Dendritic cell treated with granulocyte-macrophage colony-stimulating factor and Interleukin-4, amounts not matched to agents 40 ng/mL and 50 ng/mL, for 4 days (primary cell): ENCODE data around the gene SCFD2.
"Not testable (repeated sequence)": the region's sequence is repeated elsewhere in the genome, so short reads cannot be mapped to it uniquely, and the experiment has no call there.

Experiments
- H3K27ac Mint-ChIP-seq: one replicate; pipeline ENCODE4 v1.8.0; 2022; ENCODE audit warnings: mild to moderate bottlenecking, mixed read lengths
- H3K27me3 Mint-ChIP-seq: one replicate; pipeline ENCODE4 v1.8.0; 2022; ENCODE audit warnings: mild to moderate bottlenecking, mixed read lengths
- H3K36me3 Mint-ChIP-seq: one replicate; pipeline ENCODE4 v1.8.0; 2022; ENCODE audit warnings: low read depth, mixed read lengths
- H3K4me1 Mint-ChIP-seq: one replicate; pipeline ENCODE4 v1.8.0; 2022; ENCODE audit warnings: low read depth, mixed read lengths
- H3K4me3 Mint-ChIP-seq: one replicate; pipeline ENCODE4 v1.8.0; 2022; ENCODE audit warnings: mild to moderate bottlenecking, moderate library complexity, mixed read lengths
- H3K9me3 Mint-ChIP-seq: one replicate; pipeline ENCODE4 v1.8.0; 2022; ENCODE audit warnings: mixed read lengths
- intact Hi-C: fragments of 100-400 bp; cut with micrococcal nuclease; formaldehyde crosslinking; loops from one replicate; pipeline ENCODE4 v1.15.0; 2022

The SCFD2 gene

DNA sequence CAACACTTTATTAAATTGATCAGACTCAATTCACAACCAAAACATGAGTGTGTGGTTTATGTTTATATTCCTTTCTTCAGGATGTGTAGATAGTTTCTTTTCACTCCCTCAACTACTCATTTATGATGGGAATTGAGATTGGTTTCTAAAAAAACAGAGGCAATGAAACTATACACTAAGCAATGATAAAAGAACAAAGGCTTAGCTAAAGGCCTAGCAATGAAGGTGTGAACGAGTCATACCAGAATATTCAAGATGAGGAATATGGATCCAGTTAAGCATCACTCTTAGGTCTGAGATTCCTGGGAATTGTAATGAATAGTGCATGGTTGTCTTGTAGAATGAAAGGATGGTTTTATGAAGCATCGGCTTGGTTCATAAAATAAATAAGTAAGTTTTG is 521.3 kb downstream of the SCFD2 start:
- H3K4me1 Mint-ChIP-seq = peaks cover 13% of the 10 kb centered on the region
- H3K27ac Mint-ChIP-seq = peak overlapping the region; percentile 18
- intact Hi-C loops = loop anchor here (5.0 kb wide), 1 partner anchor 122 kb away; no protein-coding TSS in a partner anchor

GRCh38 chr4:52843958-52844357 is 521.9 kb downstream of the SCFD2 start:
- H3K9me3 Mint-ChIP-seq = no peaks in the 10 kb centered on the region
- H3K4me1 Mint-ChIP-seq = peaks cover 13% of the 10 kb centered on the region
- no peaks in the 10 kb centered on the region for H3K27me3 Mint-ChIP-seq
- intact Hi-C loops = loop anchor here (5.0 kb wide), 1 partner anchor 122 kb away; no protein-coding TSS in a partner anchor
- H3K36me3 Mint-ChIP-seq = no peaks in the 10 kb centered on the region
- H3K4me3 Mint-ChIP-seq = no peak overlapping the region
- peak overlapping the region; percentile 7 for H3K27ac Mint-ChIP-seq

More for the DNA sequence above, 521.3 kb downstream of the SCFD2 start:
- Mint-ChIP-seq H3K27me3 (no peaks in the 10 kb centered on the region), H3K9me3 (no peaks in the 10 kb centered on the region), H3K36me3 (no peaks in the 10 kb centered on the region), H3K4me3 (no peak overlapping the region)

DNA sequence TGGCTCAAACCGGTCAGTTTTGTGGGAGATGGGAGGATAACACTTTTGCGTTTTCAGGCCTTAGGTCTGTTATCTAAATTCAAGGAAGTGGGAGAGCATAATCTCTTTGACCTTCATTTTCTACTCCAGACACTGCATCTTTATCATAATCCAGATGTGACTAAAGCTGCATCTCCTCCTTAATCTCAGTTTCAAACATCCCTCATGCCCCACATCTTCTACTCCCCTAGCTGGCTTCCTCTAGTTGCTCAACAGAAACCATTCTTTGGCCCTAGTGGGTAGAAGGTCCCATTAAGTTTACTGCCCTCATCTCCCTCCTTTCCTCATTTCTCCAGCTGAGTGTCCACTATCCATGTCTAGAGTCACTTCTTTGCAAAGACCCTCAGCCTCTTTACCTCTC is 522.5 kb downstream of the SCFD2 start:
- peak overlapping the region; percentile 7 for H3K27ac Mint-ChIP-seq
- H3K9me3 Mint-ChIP-seq = no peaks in the 10 kb centered on the region
- no peaks in the 10 kb centered on the region for H3K36me3 Mint-ChIP-seq
- H3K27me3 Mint-ChIP-seq = no peaks in the 10 kb centered on the region
- no peak overlapping the region for H3K4me3 Mint-ChIP-seq
- peaks cover 13% of the 10 kb centered on the region for H3K4me1 Mint-ChIP-seq
- intact Hi-C loops = loop anchor here (5.0 kb wide), 1 partner anchor 121 kb away; no protein-coding TSS in a partner anchor

GRCh38 chr4:52842792-52843191 is 523.1 kb downstream of the SCFD2 start:
- Mint-ChIP-seq H3K9me3 (no peaks in the 10 kb centered on the region), H3K4me3 (no peak overlapping the region), H3K27ac (no peak overlapping the region), H3K4me1 (peaks cover 13% of the 10 kb centered on the region), H3K27me3 (peaks cover 2% of the 10 kb centered on the region), H3K36me3 (no peaks in the 10 kb centered on the region)
- intact Hi-C loops = loop anchor here (5.0 kb wide), 1 partner anchor 120 kb away; no protein-coding TSS in a partner anchor

- Mint-ChIP-seq H3K9me3 (no peaks in the 10 kb centered on the region), H3K4me1 (peaks cover 13% of the 10 kb centered on the region), H3K27me3 (peaks cover 2% of the 10 kb centered on the region), H3K27ac (no peak overlapping the region), H3K36me3 (no peaks in the 10 kb centered on the region), H3K4me3 (no peak overlapping the region)
- intact Hi-C loops = loop anchor here (5.0 kb wide), 1 partner anchor 120 kb away; no protein-coding TSS in a partner anchor
Measured at GRCh38 chr4:52841682-52842456, 524.0 kb downstream of the SCFD2 start.

DNA sequence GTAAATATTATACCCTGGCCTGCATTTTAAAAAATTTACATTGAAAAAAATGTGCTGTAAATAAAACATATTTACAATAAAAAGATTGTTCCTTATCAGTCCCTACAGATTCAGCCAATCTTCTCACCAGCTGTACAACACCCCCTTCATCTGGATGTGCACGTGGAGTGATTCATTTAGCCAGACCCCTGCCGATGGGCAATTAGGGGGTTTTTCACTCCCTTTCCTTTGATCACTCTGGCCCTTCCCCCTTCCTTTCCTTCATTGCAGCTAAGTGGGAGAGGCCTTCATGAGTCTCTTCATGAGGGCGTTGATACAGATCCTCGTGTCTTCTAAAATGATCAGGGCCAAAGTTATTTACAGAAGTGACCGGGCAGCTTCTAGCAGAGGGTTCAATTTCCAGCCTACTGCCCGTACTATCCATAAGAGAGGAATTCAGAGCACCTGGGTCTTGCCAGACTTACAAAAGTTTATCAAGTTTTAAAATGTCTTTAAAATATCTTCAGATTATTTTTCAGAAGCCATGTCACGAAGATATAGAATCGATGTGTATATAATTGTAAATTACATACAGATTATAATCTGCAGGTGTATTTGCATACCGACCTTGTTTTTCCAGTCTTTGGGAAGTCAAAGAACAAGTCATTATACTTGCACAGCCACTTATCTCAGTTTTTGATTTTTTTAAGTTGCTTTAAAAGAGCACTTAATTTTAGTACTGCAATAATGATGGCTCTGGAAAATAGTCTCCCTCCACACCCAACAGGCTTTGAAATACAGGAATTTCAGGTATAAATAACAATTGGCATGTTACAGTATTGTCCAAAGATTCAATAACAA is 525.1 kb downstream of the SCFD2 start:
- no peak overlapping the region for H3K4me3 Mint-ChIP-seq
- H3K36me3 Mint-ChIP-seq = no peaks in the 10 kb centered on the region
- H3K27me3 Mint-ChIP-seq = peaks cover 2% of the 10 kb centered on the region
- H3K9me3 Mint-ChIP-seq = no peaks in the 10 kb centered on the region
- H3K27ac Mint-ChIP-seq = no peak overlapping the region
- intact Hi-C loops = loop anchor here (5.0 kb wide), 1 partner anchor 118 kb away; no protein-coding TSS in a partner anchor
- H3K4me1 Mint-ChIP-seq = peaks cover 13% of the 10 kb centered on the region

DNA sequence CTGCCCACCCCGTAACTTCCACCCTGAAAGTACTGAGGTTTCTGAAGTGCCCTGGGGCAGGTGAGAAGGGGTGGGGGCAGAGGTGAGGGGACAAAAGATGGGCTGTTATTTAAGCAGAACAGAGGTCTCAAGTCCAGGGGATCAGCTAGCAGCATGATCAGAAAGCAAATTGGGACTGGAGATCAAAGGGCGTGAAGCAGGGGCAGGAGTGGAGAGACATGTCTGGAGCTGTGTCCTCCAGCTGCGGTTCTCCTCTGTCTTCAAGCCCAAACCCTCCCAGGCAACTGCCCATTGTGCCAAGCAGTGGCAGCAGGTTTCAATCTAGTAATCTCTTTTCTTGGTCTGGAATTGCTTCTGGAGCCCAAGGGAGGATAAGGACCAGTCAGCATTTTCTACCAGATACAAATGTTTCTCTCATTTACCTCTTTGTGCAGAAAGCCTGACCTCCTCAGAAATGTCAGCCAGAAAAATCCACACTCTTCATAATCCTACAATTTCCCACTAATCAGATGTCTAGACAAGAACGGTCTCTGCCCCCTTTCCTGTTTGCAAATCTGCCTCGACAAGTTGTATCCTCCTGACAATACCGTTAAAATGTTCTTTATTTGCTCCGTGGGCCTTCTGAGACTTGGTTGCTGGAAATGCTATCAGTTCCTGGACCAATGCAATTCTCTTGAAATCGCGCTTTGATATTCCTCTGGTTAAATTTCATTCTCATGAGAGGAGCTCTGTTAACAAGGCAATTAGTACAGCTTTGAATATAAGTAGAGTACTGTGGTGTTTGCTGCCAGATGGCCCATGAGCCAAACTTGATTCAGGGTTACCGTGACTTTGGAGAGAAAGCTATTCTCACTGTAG is 526.9 kb downstream of the SCFD2 start:
- Mint-ChIP-seq H3K27me3 (peaks cover 2% of the 10 kb centered on the region), H3K4me1 (peaks cover 12% of the 10 kb centered on the region), H3K36me3 (no peaks in the 10 kb centered on the region), H3K27ac (no peak overlapping the region), H3K4me3 (no peak overlapping the region), H3K9me3 (no peaks in the 10 kb centered on the region)
- intact Hi-C loops = no loop called here

DNA sequence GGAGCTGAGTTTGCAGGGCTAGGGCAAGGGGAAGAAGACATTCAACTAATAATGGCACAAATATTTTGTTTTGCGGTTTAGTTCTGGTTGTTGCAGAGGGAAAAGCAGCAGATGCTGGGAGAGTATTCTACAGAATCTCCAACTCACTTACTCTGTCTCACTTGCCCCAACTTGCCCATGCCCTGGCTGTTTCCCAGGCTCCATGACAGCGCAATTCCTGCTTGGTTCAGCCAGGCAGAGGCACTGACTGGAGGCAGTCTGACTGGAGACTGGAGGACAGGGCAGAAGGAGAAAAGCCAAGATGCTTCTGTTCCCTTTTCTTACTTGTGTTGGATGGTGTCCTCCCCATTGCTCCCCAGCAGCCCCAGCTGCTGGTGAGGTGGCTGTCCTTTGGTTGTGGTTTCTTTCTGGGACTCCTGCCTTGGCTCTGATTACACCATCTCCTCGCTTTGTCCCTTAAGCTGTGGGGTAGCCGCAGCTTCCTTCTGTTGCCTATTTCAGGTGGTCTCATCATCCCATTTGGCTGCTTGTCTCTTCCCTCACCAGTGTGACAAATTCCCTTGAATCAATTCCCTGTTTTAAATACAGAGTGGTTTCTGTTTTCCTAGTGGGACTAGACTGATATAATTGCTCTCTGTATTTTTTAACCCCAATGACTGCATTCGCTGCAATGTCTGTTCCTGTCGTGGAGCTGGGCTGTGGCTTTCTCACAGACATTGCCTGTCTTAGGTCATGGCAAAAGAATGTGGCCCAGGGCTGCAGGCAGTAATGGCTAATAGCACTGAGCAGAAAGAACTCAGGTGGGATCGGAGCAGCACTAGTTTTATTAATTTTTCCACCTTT is 527.9 kb downstream of the SCFD2 start:
- Mint-ChIP-seq H3K4me3 (no peak overlapping the region), H3K4me1 (peaks cover 2% of the 10 kb centered on the region), H3K9me3 (no peaks in the 10 kb centered on the region), H3K27ac (no peak overlapping the region), H3K27me3 (peaks cover 2% of the 10 kb centered on the region), H3K36me3 (no peaks in the 10 kb centered on the region)
- intact Hi-C loops = no loop called here

- peaks cover 2% of the 10 kb centered on the region for H3K27me3 Mint-ChIP-seq
- intact Hi-C loops = no loop called here
Measured at GRCh38 chr4:52836678-52837077, 529.2 kb downstream of the SCFD2 start.

GRCh38 chr4:52836120-52836519 is 529.7 kb downstream of the SCFD2 start:
- intact Hi-C loops = no loop called here
- Mint-ChIP-seq H3K27me3 (peaks cover 2% of the 10 kb centered on the region), H3K36me3 (no peaks in the 10 kb centered on the region), H3K4me1 (no peaks in the 10 kb centered on the region), H3K4me3 (no peak overlapping the region), H3K9me3 (no peaks in the 10 kb centered on the region), H3K27ac (no peak overlapping the region)

More at GRCh38 chr4:52836678-52837077, 529.2 kb downstream of the SCFD2 start:
- no peaks in the 10 kb centered on the region for H3K9me3 Mint-ChIP-seq
- H3K27ac Mint-ChIP-seq = no peak overlapping the region
- H3K4me1 Mint-ChIP-seq = no peaks in the 10 kb centered on the region
- no peak overlapping the region for H3K4me3 Mint-ChIP-seq
- H3K36me3 Mint-ChIP-seq = no peaks in the 10 kb centered on the region

- H3K36me3 Mint-ChIP-seq, H3K27me3 Mint-ChIP-seq, intact Hi-C loops, H3K27ac Mint-ChIP-seq, H3K4me1 Mint-ChIP-seq, H3K9me3 Mint-ChIP-seq, H3K4me3 Mint-ChIP-seq: not testable (repeated sequence)
Measured at GRCh38 chr4:52834641-52835456, 531.0 kb downstream of the SCFD2 start.

DNA sequence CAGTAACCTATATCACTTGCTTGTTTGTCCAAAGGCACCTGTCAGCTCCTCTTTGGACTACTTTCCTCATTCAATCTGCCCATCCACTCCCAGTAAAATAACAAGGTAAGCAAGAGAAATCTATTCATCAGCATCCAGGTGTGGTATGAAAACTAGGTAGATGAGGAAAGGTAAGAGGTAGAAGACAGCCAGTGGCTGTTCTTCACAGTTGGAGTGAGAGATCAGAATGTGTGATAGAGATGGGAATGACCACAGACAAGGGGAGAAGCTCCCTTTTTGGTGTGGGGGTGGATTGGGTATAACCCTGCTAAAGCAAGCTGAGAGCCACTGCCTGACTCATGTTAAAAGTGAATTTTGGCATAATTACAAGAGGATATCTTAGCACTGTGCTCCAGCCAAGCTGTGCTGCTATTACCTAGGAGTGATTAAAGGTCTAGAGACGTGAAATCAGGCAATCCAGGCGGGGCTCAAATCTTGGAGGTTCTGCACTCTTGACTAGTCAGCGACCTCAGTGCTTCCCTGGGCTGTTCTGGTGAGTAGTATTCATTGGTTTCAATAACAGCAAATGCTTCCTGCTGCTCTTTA is 531.8 kb downstream of the SCFD2 start:
- H3K4me1 Mint-ChIP-seq = no peaks in the 10 kb centered on the region
- H3K4me3 Mint-ChIP-seq = no peak overlapping the region
- H3K27me3 Mint-ChIP-seq = peaks cover 2% of the 10 kb centered on the region
- intact Hi-C loops = no loop called here
- H3K27ac Mint-ChIP-seq = no peak overlapping the region
- no peaks in the 10 kb centered on the region for H3K36me3 Mint-ChIP-seq
- no peaks in the 10 kb centered on the region for H3K9me3 Mint-ChIP-seq
